Activated CD4-positive, alpha-beta T cell treated with anti-CD3 and anti-CD28 coated beads, Interleukin-2, amount 50 U/mL, for 4 hours (primary cell): ENCODE measurements around the gene PIH1D1.
A peak's percentile ranks its signal among the peaks of the same experiment; 100 is the strongest.
"Not testable (repeated sequence)": the region's sequence is repeated elsewhere in the genome, so short reads cannot be mapped to it uniquely, and the experiment has no call there.

Experiments
- DNase-seq, 2 experiments: peaks; one replicate each; pipeline ENCODE4 v3.0.0-alpha.2; 2020

Gene PIH1D1

DNA sequence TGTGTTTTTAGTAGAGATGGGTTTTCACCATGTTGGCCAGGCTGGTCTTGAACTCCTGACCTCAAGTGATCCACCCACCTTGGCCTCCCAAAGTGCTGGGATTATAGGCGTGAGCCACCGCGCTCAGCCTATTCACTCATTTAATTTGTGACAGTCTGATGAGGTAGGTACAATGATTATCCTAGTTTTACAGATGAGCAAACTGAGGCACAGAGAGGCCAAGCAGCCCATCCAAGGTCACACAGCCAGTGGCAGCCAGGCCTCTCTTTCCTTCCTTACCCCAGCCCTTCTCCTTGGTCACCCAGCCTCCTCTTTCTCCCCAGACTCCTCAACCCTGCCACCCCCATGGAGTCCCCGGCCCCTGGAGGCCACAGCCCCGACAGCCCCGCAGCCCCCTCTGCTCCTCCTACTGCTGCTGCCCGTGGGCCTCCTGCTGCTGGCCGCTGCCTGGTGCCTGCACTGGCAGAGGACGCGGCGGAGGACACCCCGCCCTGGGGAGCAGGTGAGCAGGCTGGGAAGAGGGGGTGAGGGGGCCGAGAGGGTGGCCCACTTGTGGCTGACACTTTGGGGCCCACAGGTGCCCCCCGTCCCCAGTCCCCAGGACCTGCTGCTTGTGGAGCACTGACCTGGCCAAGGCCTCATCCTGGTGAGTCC, 28.5 kb upstream of the PIH1D1 start:
- no peak for DNase-seq

DNA sequence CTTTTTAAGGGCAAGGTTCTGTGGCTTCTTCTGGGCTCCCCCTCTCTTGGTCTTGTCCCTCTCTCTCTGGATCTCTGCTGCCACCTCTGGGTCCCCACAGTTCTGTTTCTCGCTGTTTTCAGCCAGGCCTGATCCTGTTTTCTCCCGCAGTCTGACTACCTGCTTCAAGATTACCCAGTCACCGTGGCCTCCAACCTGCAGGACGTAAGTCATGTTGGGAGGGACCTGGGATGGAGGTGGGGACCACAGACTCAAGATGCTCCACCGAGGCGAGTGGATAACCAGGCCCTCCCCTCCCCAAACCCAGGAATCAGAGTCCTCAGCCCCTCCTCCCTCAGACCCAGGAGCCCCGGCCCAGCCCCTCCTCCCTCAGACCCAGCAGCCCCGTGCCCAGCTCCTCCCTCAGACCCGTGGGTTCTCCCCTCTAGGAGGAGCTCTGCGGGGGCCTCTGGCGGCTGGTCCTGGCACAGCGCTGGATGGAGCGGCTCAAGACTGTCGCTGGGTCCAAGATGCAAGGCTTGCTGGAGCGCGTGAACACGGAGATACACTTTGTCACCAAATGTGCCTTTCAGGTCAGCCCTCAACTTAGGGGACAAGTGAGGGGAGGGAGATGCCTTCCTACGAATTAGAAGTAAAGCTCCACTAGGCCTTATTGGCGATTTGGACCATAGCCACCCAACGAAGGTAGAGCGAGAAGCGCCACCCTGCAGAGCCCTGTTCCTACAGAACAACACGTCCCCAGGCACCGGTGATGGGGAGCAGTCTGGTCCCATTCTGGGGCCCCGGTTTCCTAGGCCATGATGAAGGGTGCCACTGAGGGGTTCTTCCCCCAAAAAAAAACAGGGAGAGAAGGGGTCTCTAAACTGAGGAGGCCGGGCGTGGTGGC, 24.6 kb upstream of the PIH1D1 start:
- peak; percentile 59 to 61 for DNase-seq

DNA sequence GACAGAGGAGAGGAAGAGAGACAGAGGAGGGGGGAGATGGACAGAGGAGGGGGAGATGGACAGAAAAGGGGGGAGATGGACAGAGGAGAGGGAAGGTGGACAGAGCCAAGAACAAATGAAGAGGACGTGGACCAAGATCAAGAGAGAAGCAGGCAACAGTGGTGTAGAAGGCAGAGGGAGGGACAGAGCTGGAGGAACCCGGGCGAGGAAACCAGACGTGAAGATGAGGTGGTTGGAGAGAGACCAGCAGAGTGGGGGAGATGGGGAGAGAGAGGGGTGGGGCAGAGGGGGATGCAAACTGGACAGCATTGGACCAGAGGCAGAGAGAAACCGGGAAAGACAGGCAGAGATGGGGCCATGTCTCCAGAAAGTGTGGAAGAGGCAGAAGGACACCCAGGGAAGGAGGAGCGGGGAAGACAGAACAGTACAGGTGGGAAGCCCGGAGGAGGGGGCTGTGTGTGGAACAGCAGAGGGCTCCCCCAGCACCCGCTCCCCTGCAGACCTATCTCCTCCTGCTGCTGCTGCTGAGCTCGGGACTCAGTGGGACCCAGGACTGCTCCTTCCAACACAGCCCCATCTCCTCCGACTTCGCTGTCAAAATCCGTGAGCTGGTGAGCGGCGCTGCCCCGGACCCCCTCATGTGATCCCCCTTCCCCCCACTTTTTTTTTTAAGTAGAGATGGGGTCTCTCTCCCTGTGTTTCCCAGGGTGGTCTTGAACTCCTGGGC, 23.7 kb upstream of the PIH1D1 start:
- DNase-seq: no peak

DNA sequence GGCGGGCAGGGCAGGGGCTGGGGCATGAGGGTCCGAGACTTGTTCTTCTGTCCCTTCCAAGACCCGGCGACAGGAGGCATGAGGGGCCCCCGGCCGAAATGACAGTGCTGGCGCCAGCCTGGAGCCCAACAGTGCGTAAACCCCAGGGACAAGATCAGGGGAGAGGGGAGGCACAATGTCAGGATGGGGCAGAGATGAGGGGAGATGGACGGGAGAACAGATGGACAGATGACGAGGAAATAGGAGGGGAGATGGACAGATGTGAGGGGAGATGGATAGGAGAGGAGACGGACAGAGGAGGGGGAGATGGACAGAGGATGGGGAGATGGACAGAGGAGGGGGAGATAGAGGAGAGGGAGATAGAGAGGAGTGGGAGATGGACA, 22.9 kb upstream of the PIH1D1 start:
- DNase-seq: no peak

DNA sequence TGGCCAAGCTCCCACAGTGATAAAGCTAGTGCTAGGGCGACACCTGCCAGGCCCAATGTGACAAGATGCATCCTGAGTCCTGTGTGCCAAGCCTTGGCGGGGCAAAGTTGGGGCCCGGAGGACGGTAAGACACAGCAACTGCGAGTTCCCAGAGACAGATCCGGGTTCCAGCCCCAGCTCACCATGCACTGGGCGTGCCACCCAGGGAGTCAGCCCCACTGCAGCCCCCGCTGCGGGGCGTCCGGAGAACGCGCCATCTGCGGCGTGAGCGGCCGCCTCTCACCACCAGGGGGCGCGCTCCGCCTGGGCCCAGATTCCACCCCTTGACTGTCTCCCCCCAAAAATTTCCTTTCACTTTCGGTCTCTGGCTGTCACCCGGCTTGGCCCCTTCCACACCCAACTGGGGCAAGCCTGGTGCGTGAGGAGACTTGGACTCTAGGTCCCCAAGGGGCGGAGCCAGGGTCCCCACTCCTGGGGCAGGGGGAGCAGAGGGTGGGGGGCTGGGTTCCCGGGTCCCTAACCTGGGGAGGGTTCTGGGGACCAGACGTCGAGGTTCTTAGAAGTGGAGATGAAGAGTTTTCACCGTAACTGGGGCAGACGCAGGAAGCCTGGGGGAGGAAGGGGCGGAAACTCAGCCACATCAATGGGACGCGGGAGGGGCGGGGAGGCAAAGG, 22.4 kb upstream of the PIH1D1 start, which contains the start of gene FLT3LG:
Gene FLT3LG (plus strand): TSS at position 348 of the 674 bp plus-strand sequence. CDS start 425 bp downstream, outside the sequence.
- peak; percentile 89 to 92 for DNase-seq

DNA sequence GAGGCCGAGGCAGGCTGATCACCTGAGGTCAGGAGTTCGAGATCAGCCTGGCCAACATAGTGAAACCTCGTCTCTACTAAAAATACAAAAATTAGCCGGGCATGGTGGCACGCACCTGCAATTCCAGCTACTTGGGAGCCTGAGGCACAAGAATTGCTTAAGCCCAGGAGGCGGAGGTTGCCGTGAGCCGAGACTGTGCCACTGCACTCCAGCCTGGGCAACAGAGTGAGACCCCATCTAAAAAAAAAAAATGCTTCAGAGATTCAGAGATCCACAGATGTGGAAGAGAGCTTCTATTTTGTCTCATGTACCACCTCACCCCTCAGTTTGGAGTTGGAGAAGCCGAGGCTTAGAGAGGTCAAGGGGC, 21.9 kb upstream of the PIH1D1 start:
- DNase-seq: not testable (repeated sequence)

DNA sequence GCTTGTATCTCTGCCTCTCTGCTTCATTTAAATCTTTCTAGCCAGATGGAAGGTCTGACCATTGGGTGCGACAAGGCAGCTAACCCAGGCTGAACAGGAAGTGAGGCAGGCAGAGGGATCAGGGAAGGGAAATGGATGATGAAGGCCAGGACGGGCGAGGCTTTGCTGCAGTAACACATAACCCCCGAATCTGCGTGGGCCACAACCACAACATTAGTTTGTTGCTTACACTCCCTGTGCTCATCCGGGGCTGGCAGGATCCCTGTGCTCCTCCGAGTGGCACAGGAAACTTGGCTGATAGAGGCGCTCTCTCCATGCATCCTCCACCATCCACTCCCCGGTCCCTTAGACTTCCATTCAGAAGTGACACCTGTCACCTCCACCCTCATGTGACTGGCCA, 21.3 kb upstream of the PIH1D1 start:
- DNase-seq: no peak

DNA sequence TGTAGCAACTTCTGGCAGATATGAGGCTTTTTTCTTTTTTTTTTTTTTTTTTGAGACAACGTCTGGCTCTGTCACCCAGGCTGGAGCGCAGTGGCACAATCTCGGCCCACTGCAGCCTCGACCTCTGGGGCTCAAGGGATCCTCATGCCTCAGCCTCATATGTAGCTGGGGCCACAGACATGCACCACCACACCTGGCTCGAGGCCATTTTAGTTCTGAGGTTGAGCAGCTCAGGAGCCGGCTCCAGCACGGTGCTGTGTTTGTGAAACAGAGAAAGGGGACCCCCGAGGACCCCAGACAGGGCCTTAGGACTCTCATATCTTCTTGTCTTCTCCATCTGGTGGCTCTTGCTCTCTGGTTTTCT, 19.0 kb upstream of the PIH1D1 start:
- DNase-seq: no peak

DNA sequence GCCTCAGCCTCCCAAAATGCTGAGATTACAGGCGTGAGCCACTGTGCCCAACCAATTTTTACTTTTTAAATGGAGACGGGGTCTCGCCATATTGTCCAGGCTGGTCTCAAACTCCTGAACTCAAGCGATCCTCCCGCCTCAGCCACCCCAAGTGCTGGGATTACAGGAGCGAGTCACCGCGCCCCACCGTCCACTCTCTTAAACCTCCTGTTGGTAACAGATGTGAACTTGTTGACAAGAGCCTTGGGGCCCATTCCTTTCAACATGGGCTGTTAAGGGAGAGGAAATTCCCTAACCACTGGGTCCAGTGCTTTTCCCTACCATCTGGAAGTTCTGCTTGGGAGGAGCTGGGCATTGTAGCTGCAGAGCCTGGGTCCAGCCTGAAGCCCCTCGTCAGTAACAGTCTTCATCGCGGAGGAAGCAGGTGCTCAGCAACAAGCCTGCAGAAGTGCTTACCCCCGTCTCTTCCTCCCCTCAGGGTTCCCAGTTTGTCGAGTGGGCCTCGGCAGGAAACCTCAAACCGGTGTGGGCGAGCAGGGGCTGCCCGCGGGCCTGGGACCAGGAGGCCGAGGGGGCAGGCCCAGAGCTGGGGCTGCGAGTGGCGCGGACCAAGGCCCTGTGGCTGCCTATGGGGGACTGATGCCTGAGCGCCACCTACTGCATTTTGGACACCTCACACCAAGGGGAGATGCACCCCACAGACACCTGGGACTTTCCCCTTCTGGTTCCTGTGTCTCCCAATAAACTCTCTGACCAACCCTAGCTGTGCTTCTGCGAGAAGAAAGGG, 18.4 kb upstream of the PIH1D1 start:
- peak; percentile 44 to 51 for DNase-seq

DNA sequence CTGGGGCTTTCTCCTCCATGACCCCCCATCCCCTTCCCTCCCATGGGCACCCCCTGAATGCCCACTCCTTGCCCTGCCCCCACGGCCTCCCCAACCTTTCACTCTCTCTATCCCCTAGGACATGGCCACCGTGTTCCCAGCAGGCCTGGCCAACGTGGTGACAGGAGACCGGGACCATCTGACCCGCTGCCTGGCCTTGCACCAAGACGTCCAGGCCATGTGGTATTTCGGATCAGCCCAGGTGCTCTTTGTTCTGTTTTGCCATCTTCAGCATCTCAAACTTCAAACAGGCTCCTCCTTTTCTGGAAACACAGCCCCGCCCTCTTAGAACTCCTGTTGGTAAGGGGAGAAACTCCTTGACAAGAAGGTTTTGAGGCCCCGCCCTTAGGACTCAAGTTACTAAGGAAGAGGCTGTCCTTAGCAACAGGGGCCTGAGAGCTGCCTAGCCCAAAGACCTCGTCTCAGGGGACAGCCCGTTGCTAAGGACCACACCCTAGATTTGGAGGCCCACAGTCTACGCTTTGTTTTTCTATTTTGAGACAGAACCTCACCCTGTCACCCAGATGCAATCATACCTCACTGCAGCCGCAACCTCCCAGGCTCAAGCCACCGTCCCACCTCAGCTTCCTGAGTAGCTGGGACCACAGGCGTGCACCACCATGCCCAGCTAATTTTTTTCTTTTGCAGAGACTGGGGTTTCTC, 17.3 kb upstream of the PIH1D1 start:
- peak; percentile 63 to 65 for DNase-seq

DNA sequence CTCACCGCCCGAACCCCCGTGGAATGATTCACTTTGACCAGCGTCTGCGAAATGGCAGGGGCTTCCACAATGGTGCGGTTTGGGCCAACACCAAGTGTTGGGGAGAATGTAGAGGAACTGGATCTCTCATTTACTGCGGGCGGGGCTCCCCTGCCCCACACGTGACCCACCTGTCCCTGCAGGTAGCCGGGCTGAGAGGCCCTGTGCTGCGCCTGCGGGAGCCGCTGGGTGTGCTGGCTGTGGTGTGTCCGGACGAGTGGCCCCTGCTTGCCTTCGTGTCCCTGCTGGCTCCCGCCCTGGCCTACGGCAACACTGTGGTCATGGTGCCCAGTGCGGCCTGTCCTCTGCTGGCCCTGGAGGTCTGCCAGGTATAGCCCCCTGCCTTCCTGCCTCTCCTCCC, 16.6 kb upstream of the PIH1D1 start:
- DNase-seq: no peak

DNA sequence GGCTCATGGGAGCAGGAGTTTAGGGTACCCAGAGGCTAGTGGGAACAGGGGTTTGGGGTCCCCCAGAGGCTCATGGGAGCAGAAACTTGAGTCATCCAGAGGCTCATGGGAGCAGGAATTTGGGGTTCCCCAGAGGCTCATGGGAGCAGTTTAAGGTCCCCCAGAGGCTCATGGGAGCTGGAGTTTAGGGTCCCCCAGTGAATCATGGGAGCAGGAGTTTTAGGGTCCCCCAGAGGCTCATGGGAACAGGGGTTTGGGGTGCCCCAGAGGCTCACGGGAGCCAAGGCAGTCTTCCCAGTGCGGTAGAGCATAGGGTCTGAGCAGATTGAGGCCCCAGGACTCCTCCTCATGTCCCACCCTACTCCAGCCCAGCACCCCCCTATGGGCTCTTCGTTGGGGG, 13.8 kb upstream of the PIH1D1 start:
- no peak for DNase-seq

DNA sequence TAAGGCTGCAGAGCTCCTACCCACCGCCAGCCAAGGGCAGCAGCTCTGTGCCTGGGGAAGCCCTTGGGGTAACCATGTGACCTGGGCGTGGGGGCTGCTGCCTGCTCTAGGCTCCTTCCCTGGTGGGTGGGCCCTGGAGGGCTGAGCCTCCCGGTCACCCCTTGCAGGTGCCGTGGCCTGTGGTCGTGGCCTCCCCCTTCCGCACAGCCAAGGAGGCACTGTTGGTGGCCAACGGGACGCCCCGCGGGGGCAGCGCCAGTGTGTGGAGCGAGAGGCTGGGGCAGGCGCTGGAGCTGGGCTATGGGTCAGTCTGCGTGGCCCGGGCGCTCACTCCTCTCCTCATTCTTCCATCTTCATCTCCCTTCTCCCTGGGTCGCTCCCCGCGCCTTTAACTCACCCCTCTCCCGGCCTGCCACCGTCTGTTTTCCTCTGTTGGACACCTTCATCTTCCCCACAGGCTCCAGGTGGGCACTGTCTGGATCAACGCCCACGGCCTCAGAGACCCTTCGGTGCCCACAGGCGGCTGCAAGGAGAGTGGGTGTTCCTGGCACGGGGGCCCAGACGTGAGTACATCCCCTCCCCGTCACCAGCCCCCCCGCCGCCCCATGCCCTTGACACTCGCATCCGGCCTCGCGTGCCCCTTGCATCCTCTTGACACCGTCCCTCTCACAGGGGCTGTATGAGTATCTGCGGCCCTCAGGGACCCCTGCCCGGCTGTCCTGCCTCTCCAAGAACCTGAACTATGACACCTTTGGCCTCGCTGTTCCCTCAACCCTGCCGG, 12.5 kb upstream of the PIH1D1 start:
- DNase-seq: no peak

DNA sequence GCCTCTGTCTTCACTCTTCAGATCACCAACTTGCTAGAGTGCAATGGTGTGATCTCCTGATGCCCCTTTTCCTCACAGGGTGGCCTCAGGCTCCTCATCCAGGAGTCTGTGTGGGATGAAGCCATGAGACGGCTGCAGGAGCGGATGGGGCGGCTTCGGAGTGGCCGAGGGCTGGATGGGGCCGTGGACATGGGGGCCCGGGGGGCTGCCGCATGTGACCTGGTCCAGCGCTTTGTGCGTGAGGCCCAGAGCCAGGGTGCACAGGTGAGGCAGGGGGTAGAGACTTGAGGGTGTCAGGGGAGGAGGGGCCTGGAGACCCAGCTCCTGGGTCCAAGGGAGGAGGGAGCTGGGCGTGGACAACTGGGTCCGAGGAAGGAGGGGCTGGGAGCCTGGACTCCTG, 10.9 kb upstream of the PIH1D1 start:
- DNase-seq: no peak

DNA sequence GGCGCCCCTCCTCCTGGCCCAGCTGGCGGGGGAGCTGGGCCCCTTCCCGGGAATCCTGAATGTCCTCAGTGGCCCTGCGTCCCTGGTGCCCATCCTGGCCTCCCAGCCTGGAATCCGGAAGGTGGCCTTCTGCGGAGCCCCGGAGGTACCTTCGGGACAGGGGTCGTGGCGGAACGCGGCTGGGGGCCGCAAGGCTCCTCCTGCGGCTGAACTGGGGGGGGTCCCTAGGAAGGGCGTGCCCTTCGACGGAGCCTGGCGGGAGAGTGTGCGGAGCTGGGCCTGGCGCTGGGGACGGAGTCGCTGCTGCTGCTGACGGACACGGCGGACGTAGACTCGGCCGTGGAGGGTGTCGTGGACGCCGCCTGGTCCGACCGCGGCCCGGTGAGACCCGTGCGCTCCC, 10.0 kb upstream of the PIH1D1 start:
- DNase-seq: no peak

DNA sequence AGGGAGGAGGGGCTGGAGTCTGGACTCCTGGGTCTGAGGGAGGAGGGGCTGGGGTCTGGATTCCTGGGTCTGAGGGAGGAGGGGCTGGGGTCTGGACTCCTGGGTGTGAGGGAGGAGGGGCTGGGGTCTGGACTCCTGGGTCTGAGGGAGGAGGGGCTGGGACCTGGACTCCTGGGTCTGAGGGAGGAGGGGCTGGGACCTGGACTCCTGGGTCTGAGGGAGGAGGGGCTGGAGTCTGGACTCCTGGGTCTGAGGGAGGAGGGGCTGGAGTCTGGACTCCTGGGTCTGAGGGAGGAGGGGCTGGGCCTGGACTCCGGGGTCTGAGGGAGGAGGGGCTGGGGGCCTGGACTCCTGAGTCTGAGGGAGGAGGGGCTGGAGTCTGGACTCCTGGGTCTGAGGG, 9.5 kb upstream of the PIH1D1 start:
- not testable (repeated sequence) for DNase-seq

DNA sequence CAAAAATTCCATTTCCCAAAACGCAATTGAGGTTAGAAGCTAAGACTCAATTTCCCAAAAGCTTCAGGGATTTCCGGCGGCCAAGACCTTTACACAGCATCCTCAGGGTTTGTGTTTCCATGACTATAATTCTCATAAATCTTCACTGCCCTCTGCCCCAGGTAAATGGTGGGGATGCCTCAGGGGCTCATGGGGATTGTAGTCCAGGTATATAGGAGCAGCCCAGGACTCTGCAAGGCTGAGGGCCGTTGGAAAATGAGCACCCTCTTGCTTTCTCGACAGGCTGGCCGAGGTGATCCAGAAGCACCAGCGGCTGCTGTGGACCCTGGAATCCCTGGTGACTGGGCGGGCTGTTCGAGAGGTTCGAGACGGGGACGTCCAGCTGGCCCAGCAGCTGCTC, 7.8 kb upstream of the PIH1D1 start:
- no peak for DNase-seq

DNA sequence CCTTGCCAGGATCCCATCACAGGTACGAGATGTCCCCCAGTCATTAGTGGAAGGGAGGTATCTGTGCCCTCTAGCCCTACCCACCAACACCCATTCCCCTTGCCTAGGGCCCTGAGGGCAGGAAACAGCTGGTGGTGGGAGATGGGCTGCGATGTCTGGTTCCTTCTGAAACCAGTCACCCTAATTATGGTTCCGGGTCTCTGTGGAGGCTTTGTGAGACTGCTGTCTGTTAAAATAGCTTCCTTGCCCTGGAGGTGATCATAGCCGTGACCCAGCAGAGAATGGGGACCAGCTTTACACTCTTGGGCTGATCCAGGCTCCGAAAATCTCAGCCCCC, 6.9 kb upstream of the PIH1D1 start:
- no peak for DNase-seq

DNA sequence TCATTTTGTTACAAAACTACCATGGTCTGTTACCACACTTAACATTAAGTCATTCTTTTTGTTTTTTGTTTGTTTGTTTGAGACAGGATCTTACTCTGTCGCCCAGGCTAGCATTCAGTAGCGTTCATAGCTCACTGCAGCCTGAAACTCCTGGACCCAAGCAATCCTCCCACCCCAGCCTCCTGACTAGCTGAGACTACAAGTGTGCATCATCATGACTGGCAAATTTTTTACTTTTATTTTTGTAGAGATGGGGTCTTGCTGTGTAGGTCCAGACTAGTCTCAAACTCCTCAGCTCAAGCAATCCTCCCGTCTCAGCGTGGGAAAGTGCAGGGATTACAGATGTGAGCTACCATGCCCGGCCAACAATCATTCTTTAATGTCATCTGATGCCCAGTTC, 4.7 kb upstream of the PIH1D1 start:
- DNase-seq: no peak

DNA sequence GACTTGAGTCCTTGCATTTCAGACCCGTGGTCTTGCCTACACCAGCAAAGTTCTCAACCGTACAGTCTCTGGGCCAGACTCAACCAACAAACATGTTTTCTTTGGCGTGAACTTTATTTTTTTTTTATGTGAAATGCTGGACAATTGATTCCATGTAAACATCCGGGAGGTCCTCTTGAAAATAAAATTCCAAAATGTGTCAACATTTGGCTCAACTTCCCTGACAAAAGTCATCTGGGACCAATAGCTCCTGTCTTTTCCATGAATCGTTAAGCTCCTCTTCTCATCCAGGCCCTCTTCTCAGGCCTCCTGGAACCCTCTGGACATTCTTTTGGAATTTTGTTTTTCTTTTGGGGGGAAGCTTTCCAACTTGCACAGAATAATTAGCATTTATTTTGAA, 4.2 kb upstream of the PIH1D1 start:
- no peak for DNase-seq

DNA sequence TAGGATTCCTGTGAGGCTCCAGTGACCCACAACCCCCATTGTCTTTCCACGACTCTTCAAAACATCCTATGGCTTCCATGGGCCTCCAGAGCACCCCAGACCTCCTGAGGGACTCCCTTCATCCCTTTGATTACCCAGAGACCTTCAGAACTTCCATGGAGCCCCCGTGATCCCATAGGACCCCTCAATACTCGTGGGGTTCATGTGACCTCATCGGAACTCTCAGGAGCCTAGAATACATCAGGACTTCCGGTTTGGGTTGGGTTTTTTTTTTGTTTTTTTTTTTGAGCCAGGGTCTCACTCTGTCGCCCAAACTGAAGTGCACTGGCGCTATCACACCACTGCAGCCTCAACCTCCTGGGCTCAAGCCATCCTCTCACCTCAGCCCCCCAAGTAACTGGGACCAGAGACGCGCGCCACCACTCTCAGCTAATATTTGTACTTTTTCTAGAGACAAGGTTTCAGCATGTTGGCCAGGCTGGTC, 2.2 kb upstream of the PIH1D1 start:
- DNase-seq: no peak
